GM19455 (cell line): ENCODE results near the gene YTHDF1.

ENCODE experiments used
- ATAC-seq: cut with Tn5 transposase; IDR thresholded peaks from one replicate; pipeline ENCODE4 v1.9.1; 2021; ENCODE audit not compliant: unreplicated experiment

The YTHDF1 gene

GRCh38 chr20:63210011-63210605 is 5.8 kb downstream of the YTHDF1 start:
- ATAC-seq = no peak

- ATAC-seq = no peak
Measured at GRCh38 chr20:63208346-63208909, 7.5 kb downstream of the YTHDF1 start.

- no peak for ATAC-seq
Measured at GRCh38 chr20:63206878-63207277, 9.1 kb downstream of the YTHDF1 start.

- ATAC-seq = no peak
Measured at GRCh38 chr20:63205896-63206295, 10.0 kb downstream of the YTHDF1 start.

- ATAC-seq = no peak
Measured at GRCh38 chr20:63204362-63204761, 11.6 kb downstream of the YTHDF1 start.

GRCh38 chr20:63202811-63203526 is 13.0 kb downstream of the YTHDF1 start:
- no peak for ATAC-seq

GRCh38 chr20:63202021-63202420 is 13.9 kb downstream of the YTHDF1 start:
- ATAC-seq = no peak

GRCh38 chr20:63198606-63199005 is 17.3 kb downstream of the YTHDF1 start:
- no peak for ATAC-seq

GRCh38 chr20:63196768-63197470 is 19.0 kb downstream of the YTHDF1 start:
- no peak for ATAC-seq

GRCh38 chr20:63194797-63195173 is 21.1 kb downstream of the YTHDF1 start:
- no peak for ATAC-seq

- no peak for ATAC-seq
Measured at GRCh38 chr20:63194007-63194796, 21.7 kb downstream of the YTHDF1 start.

- no peak for ATAC-seq
Measured at GRCh38 chr20:63192721-63193120, 23.2 kb downstream of the YTHDF1 start.

GRCh38 chr20:63191400-63191799 is 24.5 kb downstream of the YTHDF1 start:
- ATAC-seq = no peak

- no peak for ATAC-seq
Measured at GRCh38 chr20:63190828-63191227, 25.1 kb downstream of the YTHDF1 start.

- no peak for ATAC-seq
Measured at GRCh38 chr20:63189846-63190559, 25.9 kb downstream of the YTHDF1 start.

GRCh38 chr20:63189322-63189642 is 26.6 kb downstream of the YTHDF1 start:
- no peak for ATAC-seq

GRCh38 chr20:63188641-63189321 is 27.1 kb downstream of the YTHDF1 start:
- ATAC-seq = no peak

- no peak for ATAC-seq
Measured at GRCh38 chr20:63188159-63188442, 27.8 kb downstream of the YTHDF1 start.

GRCh38 chr20:63187338-63188158 is 28.4 kb downstream of the YTHDF1 start:
- no peak for ATAC-seq
